ENCODE results near the gene EMC8. TPM values are rescaled to one million over a fixed set of nuclear protein-coding genes. Genes with fewer than 3 reads are reported as not detected.

Gene EMC8
- total and polyA plus RNA-seq, 10 of the 15 experiments (the other 5 are each of a cell fraction or from before 2014, with no cell fraction given): 7.8 to 62.0 (median 33.5) TPM

DNA sequence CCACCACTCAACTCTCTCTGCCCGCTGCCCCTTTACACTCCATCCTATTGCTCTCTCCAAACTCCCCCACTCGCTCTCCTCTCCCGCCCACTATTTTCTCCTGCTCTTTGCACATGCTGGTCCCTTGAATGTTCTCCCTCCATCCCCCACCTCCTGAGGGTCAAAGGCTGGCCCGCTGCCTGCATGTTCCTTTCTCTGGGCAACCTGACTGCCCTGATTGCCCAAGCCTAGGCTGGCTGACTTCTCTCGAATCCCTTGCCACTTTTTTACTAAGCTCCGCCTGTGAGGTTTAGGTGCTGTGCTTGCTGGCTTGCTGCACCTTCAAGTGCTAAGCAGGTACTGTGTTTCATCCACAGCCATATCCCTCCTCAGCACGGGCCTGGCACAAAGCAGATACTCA is 2.7 kb downstream of the EMC8 start:
- no peak overlapping the region for H3K4me2 ChIP-seq (ENCODE audit: control insufficient read depth, insufficient read depth)
- SMC1A ChIA-PET (ENCODE audit: uncharacterized antibody, unreplicated experiment): interaction anchor here (0.8 kb wide), 1 partner anchor 8 kb away, joined by 4 read pairs; no protein-coding TSS in a partner anchor
- FAIRE-seq (no peak), ATAC-seq (no peak), DNase-seq (ENCODE audit: low read depth, low spot score) (no peak)
- no peaks in the 10 kb centered on the region; the same call in none of the 2 replicates for H3K4me1 ChIP-seq (ENCODE audit: control insufficient read depth, insufficient read depth, low read length)
- no peaks in the 10 kb centered on the region for H4K20me1 ChIP-seq (ENCODE audit: control insufficient read depth, insufficient read depth)
- no peak overlapping the region for H3K27ac ChIP-seq (ENCODE audit: control insufficient read depth, insufficient read depth)
- POLR2A ChIA-PET: no interaction called here
- no peak overlapping the region for H3K9ac ChIP-seq (ENCODE audit: control insufficient read depth, insufficient read depth, low read length)
- RAD21 ChIA-PET (ENCODE audit: unreplicated experiment): no interaction called here
- CTCF ChIA-PET: no interaction called here
- H3K9me3 ChIP-seq (replicated peaks; ENCODE audit: control insufficient read depth, insufficient read depth, low read length): no peaks in the 10 kb centered on the region
- peaks cover 58% of the 10 kb centered on the region for H3K79me2 ChIP-seq (ENCODE audit: control insufficient read depth, insufficient read depth, low read length)
- peaks cover 7% of the 10 kb centered on the region in 2 experiments; a peak in 3 of 4 replicates for H3K36me3 ChIP-seq (ENCODE audit: control insufficient read depth in 2 of 2, insufficient read depth in 2 of 2, low read length in 1 of 2)
- no TSS peak for BruUV-seq (replicated peaks)
- no peaks in the 10 kb centered on the region for H3K27me3 ChIP-seq (replicated peaks in 1 of 2; ENCODE audit: control insufficient read depth in 2 of 2, insufficient read depth in 2 of 2, low read length in 1 of 2)
- H2AFZ ChIP-seq (ENCODE audit: control insufficient read depth, low read depth, low read length): no peak overlapping the region
- 94% methylated on average over 7 of the region's 7 CpGs for WGBS (ENCODE audit: insufficient coverage, insufficient replicate concordance, low lambda C conversion rate, missing lambda C conversion rate)
- intact Hi-C loops (cut with micrococcal nuclease; ENCODE audit: unreplicated experiment): no loop called here
- no peak overlapping the region for H3K4me3 ChIP-seq
- in situ Hi-C loops (cut with MboI): no loop called here
- no peak for TF ChIP-seq SMAD1 (IDR thresholded peaks at IDR 0.05; ENCODE audit: low read depth, partially characterized antibody)
- no peak for TF ChIP-seq MXI1 (IDR thresholded peaks at IDR 0.05; ENCODE audit: low read depth, low read length)
- no peak for TF ChIP-seq RFX5 (IDR thresholded peaks at IDR 0.05; ENCODE audit: low read depth, low read length)
- TF ChIP-seq, protein P1, sequence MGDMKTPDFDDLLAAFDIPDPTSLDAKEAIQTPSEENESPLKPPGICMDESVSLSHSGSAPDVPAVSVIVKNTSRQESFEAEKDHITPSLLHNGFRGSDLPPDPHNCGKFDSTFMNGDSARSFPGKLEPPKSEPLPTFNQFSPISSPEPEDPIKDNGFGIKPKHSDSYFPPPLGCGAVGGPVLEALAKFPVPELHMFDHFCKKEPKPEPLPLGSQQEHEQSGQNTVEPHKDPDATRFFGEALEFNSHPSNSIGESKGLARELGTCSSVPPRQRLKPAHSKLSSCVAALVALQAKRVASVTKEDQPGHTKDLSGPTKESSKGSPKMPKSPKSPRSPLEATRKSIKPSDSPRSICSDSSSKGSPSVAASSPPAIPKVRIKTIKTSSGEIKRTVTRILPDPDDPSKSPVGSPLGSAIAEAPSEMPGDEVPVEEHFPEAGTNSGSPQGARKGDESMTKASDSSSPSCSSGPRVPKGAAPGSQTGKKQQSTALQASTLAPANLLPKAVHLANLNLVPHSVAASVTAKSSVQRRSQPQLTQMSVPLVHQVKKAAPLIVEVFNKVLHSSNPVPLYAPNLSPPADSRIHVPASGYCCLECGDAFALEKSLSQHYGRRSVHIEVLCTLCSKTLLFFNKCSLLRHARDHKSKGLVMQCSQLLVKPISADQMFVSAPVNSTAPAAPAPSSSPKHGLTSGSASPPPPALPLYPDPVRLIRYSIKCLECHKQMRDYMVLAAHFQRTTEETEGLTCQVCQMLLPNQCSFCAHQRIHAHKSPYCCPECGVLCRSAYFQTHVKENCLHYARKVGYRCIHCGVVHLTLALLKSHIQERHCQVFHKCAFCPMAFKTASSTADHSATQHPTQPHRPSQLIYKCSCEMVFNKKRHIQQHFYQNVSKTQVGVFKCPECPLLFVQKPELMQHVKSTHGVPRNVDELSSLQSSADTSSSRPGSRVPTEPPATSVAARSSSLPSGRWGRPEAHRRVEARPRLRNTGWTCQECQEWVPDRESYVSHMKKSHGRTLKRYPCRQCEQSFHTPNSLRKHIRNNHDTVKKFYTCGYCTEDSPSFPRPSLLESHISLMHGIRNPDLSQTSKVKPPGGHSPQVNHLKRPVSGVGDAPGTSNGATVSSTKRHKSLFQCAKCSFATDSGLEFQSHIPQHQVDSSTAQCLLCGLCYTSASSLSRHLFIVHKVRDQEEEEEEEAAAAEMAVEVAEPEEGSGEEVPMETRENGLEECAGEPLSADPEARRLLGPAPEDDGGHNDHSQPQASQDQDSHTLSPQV (IDR thresholded peaks at IDR 0.05): no peak
- TF ChIP-seq, protein P2, sequence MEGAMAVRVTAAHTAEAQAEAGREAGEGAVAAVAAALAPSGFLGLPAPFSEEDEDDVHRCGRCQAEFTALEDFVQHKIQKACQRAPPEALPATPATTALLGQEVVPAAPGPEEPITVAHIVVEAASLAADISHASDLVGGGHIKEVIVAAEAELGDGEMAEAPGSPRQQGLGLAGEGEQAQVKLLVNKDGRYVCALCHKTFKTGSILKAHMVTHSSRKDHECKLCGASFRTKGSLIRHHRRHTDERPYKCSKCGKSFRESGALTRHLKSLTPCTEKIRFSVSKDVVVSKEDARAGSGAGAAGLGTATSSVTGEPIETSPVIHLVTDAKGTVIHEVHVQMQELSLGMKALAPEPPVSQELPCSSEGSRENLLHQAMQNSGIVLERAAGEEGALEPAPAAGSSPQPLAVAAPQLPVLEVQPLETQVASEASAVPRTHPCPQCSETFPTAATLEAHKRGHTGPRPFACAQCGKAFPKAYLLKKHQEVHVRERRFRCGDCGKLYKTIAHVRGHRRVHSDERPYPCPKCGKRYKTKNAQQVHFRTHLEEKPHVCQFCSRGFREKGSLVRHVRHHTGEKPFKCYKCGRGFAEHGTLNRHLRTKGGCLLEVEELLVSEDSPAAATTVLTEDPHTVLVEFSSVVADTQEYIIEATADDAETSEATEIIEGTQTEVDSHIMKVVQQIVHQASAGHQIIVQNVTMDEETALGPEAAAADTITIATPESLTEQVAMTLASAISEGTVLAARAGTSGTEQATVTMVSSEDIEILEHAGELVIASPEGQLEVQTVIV (IDR thresholded peaks at IDR 0.05; ENCODE audit: borderline replicate concordance, partially characterized antibody): no peak
- TF ChIP-seq ZSCAN29 (IDR thresholded peaks at IDR 0.05): no peak
- TF ChIP-seq WRNIP1 (IDR thresholded peaks at IDR 0.05; ENCODE audit: borderline replicate concordance, low read depth, low read length): no peak
- no peak for TF ChIP-seq RAD21 (IDR thresholded peaks at IDR 0.05; ENCODE audit: insufficient read depth, low read depth, low read length)
- TF ChIP-seq YBX1 (IDR thresholded peaks at IDR 0.05): no peak
- TF ChIP-seq, protein P3, sequence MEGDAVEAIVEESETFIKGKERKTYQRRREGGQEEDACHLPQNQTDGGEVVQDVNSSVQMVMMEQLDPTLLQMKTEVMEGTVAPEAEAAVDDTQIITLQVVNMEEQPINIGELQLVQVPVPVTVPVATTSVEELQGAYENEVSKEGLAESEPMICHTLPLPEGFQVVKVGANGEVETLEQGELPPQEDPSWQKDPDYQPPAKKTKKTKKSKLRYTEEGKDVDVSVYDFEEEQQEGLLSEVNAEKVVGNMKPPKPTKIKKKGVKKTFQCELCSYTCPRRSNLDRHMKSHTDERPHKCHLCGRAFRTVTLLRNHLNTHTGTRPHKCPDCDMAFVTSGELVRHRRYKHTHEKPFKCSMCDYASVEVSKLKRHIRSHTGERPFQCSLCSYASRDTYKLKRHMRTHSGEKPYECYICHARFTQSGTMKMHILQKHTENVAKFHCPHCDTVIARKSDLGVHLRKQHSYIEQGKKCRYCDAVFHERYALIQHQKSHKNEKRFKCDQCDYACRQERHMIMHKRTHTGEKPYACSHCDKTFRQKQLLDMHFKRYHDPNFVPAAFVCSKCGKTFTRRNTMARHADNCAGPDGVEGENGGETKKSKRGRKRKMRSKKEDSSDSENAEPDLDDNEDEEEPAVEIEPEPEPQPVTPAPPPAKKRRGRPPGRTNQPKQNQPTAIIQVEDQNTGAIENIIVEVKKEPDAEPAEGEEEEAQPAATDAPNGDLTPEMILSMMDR (IDR thresholded peaks at IDR 0.05 in 2 of 3, conservative IDR thresholded peaks at IDR 0.05 in 1 of 3; ENCODE audit: control insufficient read depth in 2 of 3, extremely low read depth in 1 of 3, insufficient read depth in 1 of 3, low read depth in 3 of 3, low read length in 3 of 3): no peak
- TF ChIP-seq, protein P4, sequence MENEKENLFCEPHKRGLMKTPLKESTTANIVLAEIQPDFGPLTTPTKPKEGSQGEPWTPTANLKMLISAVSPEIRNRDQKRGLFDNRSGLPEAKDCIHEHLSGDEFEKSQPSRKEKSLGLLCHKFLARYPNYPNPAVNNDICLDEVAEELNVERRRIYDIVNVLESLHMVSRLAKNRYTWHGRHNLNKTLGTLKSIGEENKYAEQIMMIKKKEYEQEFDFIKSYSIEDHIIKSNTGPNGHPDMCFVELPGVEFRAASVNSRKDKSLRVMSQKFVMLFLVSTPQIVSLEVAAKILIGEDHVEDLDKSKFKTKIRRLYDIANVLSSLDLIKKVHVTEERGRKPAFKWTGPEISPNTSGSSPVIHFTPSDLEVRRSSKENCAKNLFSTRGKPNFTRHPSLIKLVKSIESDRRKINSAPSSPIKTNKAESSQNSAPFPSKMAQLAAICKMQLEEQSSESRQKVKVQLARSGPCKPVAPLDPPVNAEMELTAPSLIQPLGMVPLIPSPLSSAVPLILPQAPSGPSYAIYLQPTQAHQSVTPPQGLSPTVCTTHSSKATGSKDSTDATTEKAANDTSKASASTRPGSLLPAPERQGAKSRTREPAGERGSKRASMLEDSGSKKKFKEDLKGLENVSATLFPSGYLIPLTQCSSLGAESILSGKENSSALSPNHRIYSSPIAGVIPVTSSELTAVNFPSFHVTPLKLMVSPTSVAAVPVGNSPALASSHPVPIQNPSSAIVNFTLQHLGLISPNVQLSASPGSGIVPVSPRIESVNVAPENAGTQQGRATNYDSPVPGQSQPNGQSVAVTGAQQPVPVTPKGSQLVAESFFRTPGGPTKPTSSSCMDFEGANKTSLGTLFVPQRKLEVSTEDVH (IDR thresholded peaks at IDR 0.05; ENCODE audit: low read depth, partially characterized antibody): no peak
- TF ChIP-seq BMI1 (IDR thresholded peaks at IDR 0.05; ENCODE audit: borderline replicate concordance): no peak
- no peak for TF ChIP-seq ZNF24 (IDR thresholded peaks at IDR 0.05)

Measured in GM12878 (cell line).